Left ventricle myocardium inferior (tissue), 1 donor: Measurements from ENCODE around the gene SORT1. TPM values are rescaled to one million over a fixed set of nuclear protein-coding genes. Genes with fewer than 3 reads are reported as not detected.

Experiments
- DNase-seq: peaks from one replicate; pipeline ENCODE4 v3.0.0-alpha.2; 2020
- H3K27ac ChIP-seq: fragments of 200-600 bp; replicated peaks from 2 replicates; pipeline ENCODE4 v1.8.0; 2021
- H3K27me3 ChIP-seq: fragments of 200-600 bp; 2 replicates; pipeline ENCODE4 v1.8.0; 2021; ENCODE audit warnings: low read depth
- H3K36me3 ChIP-seq: fragments of 200-600 bp; 2 replicates; pipeline ENCODE4 v1.8.0; 2021
- H3K4me1 ChIP-seq: fragments of 200-600 bp; 2 replicates; pipeline ENCODE4 v1.8.0; 2021
- H3K4me3 ChIP-seq: fragments of 200-600 bp; 2 replicates; pipeline ENCODE4 v1.8.0; 2021; ENCODE audit warnings: mild to moderate bottlenecking, moderate library complexity
- H3K9me3 ChIP-seq: fragments of 200-600 bp; replicated peaks from 2 replicates; pipeline ENCODE4 v1.8.0; 2021
- intact Hi-C: fragments of 100-400 bp; cut with micrococcal nuclease; formaldehyde crosslinking; loops from one replicate; pipeline ENCODE4 v1.11.0; 2022
- total RNA-seq: library from RNA; stranded (reverse); fragmentation: NEBNext Ultra II Directional; extraction: Animal tissue kit (Norgen Biotek cat#: 25700); gene quantifications from one replicate; pipeline ENCODE4 v1.2.1, GENCODE V29; 2021
- TF ChIP-seq, protein P1 (sequence below): fragments of 200-600 bp; IDR thresholded peaks from 2 replicates; pipeline ENCODE4 v1.8.0; 2021; ENCODE audit warnings: antibody characterized with exemption, mild to moderate bottlenecking, borderline replicate concordance
- donor health status: DM: no; HTN: yes; CAD: no; lungs with severe emphysema.

Gene SORT1
- total RNA-seq, 1 donor from 2014 or later: 146 TPM

DNA sequence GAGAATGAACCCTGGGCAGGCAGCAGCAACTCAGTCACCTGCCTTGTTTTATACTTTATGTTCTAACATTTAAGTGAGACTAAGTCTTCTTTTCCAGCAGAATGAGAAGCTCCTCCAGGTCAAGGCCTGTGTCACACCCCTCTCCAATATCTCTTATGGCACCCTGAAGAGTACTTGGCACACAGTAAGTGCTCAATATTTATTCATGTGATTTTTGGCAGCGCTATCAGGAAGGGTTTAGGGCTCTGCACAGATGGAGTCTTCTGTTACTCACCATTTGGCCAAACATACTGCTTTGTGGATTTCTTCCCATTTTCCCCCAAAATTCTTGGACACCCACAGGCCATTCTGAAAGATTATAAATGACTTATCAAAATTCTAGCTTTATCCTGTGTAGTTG, 47.1 kb downstream of the SORT1 start:
- no peak for DNase-seq
- TF ChIP-seq, protein P1, sequence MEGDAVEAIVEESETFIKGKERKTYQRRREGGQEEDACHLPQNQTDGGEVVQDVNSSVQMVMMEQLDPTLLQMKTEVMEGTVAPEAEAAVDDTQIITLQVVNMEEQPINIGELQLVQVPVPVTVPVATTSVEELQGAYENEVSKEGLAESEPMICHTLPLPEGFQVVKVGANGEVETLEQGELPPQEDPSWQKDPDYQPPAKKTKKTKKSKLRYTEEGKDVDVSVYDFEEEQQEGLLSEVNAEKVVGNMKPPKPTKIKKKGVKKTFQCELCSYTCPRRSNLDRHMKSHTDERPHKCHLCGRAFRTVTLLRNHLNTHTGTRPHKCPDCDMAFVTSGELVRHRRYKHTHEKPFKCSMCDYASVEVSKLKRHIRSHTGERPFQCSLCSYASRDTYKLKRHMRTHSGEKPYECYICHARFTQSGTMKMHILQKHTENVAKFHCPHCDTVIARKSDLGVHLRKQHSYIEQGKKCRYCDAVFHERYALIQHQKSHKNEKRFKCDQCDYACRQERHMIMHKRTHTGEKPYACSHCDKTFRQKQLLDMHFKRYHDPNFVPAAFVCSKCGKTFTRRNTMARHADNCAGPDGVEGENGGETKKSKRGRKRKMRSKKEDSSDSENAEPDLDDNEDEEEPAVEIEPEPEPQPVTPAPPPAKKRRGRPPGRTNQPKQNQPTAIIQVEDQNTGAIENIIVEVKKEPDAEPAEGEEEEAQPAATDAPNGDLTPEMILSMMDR: no peak
- peaks cover 92% of the 10 kb centered on the region for H3K36me3 ChIP-seq
- no peaks in the 10 kb centered on the region for H3K9me3 ChIP-seq
- H3K4me3 ChIP-seq: no peak overlapping the region
- H3K27me3 ChIP-seq: no peaks in the 10 kb centered on the region
- H3K4me1 ChIP-seq: peaks cover 9% of the 10 kb centered on the region
- intact Hi-C loops: no loop called here
- H3K27ac ChIP-seq: no peak overlapping the region

DNA sequence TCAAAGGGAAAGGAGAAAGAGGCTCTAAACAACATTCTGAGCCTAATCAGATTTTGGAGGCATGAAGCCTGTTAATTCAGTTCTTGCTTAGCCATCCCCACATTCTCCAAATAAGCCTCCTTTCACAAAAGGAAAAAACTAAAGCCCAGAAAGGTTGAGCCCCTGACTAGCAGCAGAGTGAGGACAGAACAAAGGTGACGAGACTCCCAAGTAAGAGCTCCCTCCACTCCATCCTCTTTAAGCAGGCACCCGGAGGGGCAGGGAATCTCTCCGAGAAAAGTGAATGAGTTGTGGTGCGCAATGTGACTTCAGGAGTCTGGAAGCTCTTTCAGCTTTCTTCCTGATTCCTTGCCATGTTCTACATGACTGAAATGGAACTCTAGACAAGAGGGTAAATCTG, 47.5 kb downstream of the SORT1 start:
- Histone ChIP-seq H3K27me3 (no peaks in the 10 kb centered on the region), H3K9me3 (no peaks in the 10 kb centered on the region), H3K36me3 (peaks cover 94% of the 10 kb centered on the region), H3K4me3 (no peak overlapping the region), H3K27ac (no peak overlapping the region), H3K4me1 (peaks cover 9% of the 10 kb centered on the region)
- DNase-seq: no peak
- TF ChIP-seq, protein P1: no peak
- intact Hi-C loops: no loop called here

DNA sequence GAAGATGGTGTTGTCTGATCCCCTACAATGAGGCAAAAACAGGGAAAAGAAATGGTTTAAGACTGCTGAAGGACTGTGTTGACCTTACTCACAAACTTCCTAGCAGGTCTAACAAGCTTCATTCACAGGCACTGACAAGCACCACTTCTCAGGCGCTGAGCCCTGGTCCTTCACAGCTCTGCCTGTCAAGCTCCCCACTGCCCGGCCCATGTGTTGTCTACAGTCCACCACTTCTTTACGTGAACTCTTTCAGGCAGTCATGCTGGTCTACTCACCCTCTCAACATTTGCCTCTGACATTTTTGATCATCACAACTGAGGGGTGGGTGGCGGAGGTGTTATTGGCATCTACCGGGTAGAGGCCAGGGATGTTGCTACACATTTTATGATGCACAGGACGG, 50.2 kb downstream of the SORT1 start:
- H3K27me3 ChIP-seq: no peaks in the 10 kb centered on the region
- H3K27ac ChIP-seq: no peak overlapping the region
- no peak for DNase-seq
- H3K36me3 ChIP-seq: peaks cover 91% of the 10 kb centered on the region
- no peak overlapping the region for H3K4me3 ChIP-seq
- intact Hi-C loops: no loop called here
- peaks cover 14% of the 10 kb centered on the region for H3K4me1 ChIP-seq
- no peaks in the 10 kb centered on the region for H3K9me3 ChIP-seq
- TF ChIP-seq, protein P1: no peak

DNA sequence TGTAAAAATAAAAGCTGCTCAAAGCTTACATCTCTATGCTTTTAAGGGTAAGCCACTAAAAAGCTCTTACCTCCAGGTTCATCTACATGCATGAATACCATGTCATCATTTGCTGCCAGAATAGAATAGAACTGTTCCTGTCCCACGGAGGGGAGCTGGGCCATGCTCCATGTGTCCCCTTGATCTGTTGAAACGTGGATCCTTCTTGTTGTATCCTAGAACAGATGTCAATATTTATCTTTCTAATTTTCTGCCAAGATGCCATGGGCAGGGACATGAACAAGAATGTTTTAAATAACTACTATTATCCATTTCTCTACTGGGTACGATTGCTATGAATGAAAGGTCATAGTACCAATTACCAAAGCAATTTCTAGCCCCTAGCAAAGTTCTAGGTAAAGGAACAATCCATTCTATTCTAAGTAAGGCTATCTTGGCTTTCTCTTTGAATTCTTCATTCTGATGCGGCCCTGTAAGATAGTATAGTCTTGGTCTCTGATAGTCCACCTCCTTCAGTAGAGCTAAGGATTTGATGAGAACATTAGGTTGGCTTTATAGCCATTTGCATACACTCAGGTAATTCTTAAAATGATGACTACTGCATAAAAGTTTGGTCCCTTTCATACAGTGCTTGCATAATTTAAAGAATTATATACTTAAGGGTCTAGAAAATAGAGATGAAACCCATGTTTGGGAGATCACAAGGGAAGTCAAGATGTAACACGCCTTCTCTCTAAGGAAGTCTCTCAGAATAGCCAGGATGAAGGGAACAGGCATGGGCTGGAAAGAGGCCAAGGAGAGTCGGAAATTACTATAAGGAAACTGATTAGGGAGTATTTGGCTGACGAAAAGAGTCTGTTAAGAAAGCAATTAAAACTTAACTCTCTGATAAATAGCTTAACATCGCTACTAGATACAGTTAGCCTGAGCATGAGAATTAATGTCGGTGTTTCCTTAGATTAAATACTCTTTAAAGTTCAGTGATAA, 55.5 kb downstream of the SORT1 start:
- no peak for DNase-seq
- H3K36me3 ChIP-seq: peaks cover 90% of the 10 kb centered on the region
- H3K27ac ChIP-seq: no peak overlapping the region
- peaks cover 16% of the 10 kb centered on the region for H3K4me1 ChIP-seq
- intact Hi-C loops: loop anchor here (5.0 kb wide), 1 partner anchor 65 kb away; no protein-coding TSS in a partner anchor
- TF ChIP-seq, protein P1: no peak
- no peaks in the 10 kb centered on the region for H3K9me3 ChIP-seq
- H3K27me3 ChIP-seq: no peaks in the 10 kb centered on the region
- no peak overlapping the region for H3K4me3 ChIP-seq

DNA sequence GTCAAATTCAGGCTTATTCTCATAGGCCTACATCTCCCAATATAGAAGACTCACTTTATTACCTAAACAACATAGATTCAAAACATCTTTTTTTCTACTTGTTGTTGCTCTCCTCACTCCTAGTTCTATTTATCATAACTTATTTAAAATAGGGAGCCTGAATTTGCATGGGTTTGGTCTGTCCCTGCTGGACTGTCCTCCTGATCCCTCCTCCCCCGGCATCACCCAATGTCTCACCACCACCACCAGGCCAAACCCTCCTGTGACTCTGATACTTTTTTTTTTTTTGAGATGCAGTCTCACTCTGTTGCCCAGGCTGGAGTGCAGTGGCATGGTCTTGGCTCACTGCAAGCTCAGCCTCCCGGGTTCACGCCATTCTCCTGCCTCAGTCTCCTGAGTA, 59.1 kb downstream of the SORT1 start:
- TF ChIP-seq, protein P1: no peak
- H3K27me3 ChIP-seq: no peaks in the 10 kb centered on the region
- peaks cover 16% of the 10 kb centered on the region for H3K4me1 ChIP-seq
- no peak for DNase-seq
- intact Hi-C loops: no loop called here
- H3K27ac ChIP-seq: no peak overlapping the region
- H3K9me3 ChIP-seq: no peaks in the 10 kb centered on the region
- no peak overlapping the region for H3K4me3 ChIP-seq
- peaks cover 83% of the 10 kb centered on the region for H3K36me3 ChIP-seq
